HAP-1 (cell line): ENCODE data around the gene DNAJC16.
A peak's percentile ranks its signal among the peaks of the same experiment; 100 is the strongest.
"Not testable (repeated sequence)": the region's sequence is repeated elsewhere in the genome, so short reads cannot be mapped to it uniquely, and the experiment has no call there.

ENCODE experiments used
- DNase-seq, 2 experiments: peaks; one replicate each; pipeline ENCODE4 v3.0.0-alpha.2; 2016 to 2020; ENCODE audit warnings: low spot score in 2 of 2
- H3K27me3 ChIP-seq: fragments of 250-450 bp; sonication (Bioruptor Pico); 2 replicates; pipeline ENCODE4 v1.5.1; 2020; ENCODE audit warnings: low read depth, mild to moderate bottlenecking, moderate library complexity
- H3K36me3 ChIP-seq: fragments of 250-450 bp; sonication (Bioruptor Pico); replicated peaks from 2 replicates; pipeline ENCODE4 v1.5.1; 2020; ENCODE audit warnings: mild to moderate bottlenecking
- H3K4me1 ChIP-seq: fragments of 250-450 bp; sonication (Bioruptor Pico); 2 replicates; pipeline ENCODE4 v1.5.1; 2020; ENCODE audit warnings: mild to moderate bottlenecking
- H3K4me3 ChIP-seq: fragments of 250-450 bp; sonication (Bioruptor Pico); 2 replicates; pipeline ENCODE4 v1.5.1; 2020; ENCODE audit warnings: mild to moderate bottlenecking, moderate library complexity
- H3K9me3 ChIP-seq: fragments of 250-450 bp; sonication (Bioruptor Pico); 2 replicates; pipeline ENCODE4 v1.5.1; 2020; ENCODE audit warnings: mild to moderate bottlenecking, moderate library complexity
- in situ Hi-C: fragments of 300-500 bp; cut with MboI; formaldehyde crosslinking; loops from 3 replicates; pipeline ENCODE4 v1.14.3; 2020; ENCODE audit warnings: low sequenced_read_pairs, inconsistent platforms, mixed read lengths

Gene DNAJC16

GRCh38 chr1:15526490-15527339, at the start of gene DNAJC16:
DNAJC16 (plus strand) TSS chr1:15526848; CDS start chr1:15529106, 2,258 bp downstream.
- in situ Hi-C loops: no loop called here
- no peaks in the 10 kb centered on the region for H3K9me3 ChIP-seq
- peaks cover 15% of the 10 kb centered on the region for H3K4me1 ChIP-seq

GRCh38 chr1:15476927-15477326, 49.7 kb upstream of the DNAJC16 start:
- H3K27me3 ChIP-seq: no peaks in the 10 kb centered on the region

More at GRCh38 chr1:15526490-15527339, at the start of gene DNAJC16:
- H3K4me3 ChIP-seq: peak within 1 kb of the TSS; percentile 91
- no peaks in the 10 kb centered on the region for H3K27me3 ChIP-seq
- peaks cover 1% of the 10 kb centered on the region; the same call in 1 of the 2 replicates for H3K36me3 ChIP-seq
- peak; percentile 99 for DNase-seq

GRCh38 chr1:15477646-15478212, 48.9 kb upstream of the DNAJC16 start:
- in situ Hi-C loops: no loop called here
- DNase-seq: no peak
- no peaks in the 10 kb centered on the region for H3K9me3 ChIP-seq
- H3K27me3 ChIP-seq: no peaks in the 10 kb centered on the region
- H3K4me3 ChIP-seq: no peak overlapping the region
- no peaks in the 10 kb centered on the region; the same call in none of the 2 replicates for H3K4me1 ChIP-seq
- no peaks in the 10 kb centered on the region for H3K36me3 ChIP-seq

More at GRCh38 chr1:15476927-15477326, 49.7 kb upstream of the DNAJC16 start:
- in situ Hi-C loops: no loop called here
- Histone ChIP-seq H3K4me3 (no peak overlapping the region), H3K9me3 (no peaks in the 10 kb centered on the region), H3K36me3 (no peaks in the 10 kb centered on the region), H3K4me1 (no peaks in the 10 kb centered on the region; the same call in none of the 2 replicates)
- no peak for DNase-seq

- Histone ChIP-seq H3K36me3 (no peaks in the 10 kb centered on the region), H3K27me3 (no peaks in the 10 kb centered on the region), H3K4me3 (no peak overlapping the region), H3K9me3 (no peaks in the 10 kb centered on the region), H3K4me1 (no peaks in the 10 kb centered on the region; the same call in none of the 2 replicates)
- in situ Hi-C loops: no loop called here
- no peak for DNase-seq
These were observed 46.8 kb upstream of the DNAJC16 start for GRCh38 chr1:15479654-15480347.

GRCh38 chr1:15482455-15482854, 44.2 kb upstream of the DNAJC16 start:
- DNase-seq, H3K27me3 ChIP-seq, H3K4me3 ChIP-seq, H3K36me3 ChIP-seq, H3K9me3 ChIP-seq, in situ Hi-C loops, H3K4me1 ChIP-seq: not testable (repeated sequence)

- in situ Hi-C loops, DNase-seq, H3K4me1 ChIP-seq, H3K4me3 ChIP-seq, H3K9me3 ChIP-seq, H3K36me3 ChIP-seq, H3K27me3 ChIP-seq: not testable (repeated sequence)
These were observed 43.6 kb upstream of the DNAJC16 start for GRCh38 chr1:15482983-15483543.

GRCh38 chr1:15483971-15484370, 42.7 kb upstream of the DNAJC16 start:
- no peak for DNase-seq
- no peak overlapping the region for H3K4me3 ChIP-seq

GRCh38 chr1:15484443-15484842, 42.2 kb upstream of the DNAJC16 start:
- H3K4me1 ChIP-seq, H3K4me3 ChIP-seq, H3K36me3 ChIP-seq, H3K9me3 ChIP-seq, in situ Hi-C loops, DNase-seq, H3K27me3 ChIP-seq: not testable (repeated sequence)

More at GRCh38 chr1:15483971-15484370, 42.7 kb upstream of the DNAJC16 start:
- Histone ChIP-seq H3K9me3 (no peaks in the 10 kb centered on the region), H3K27me3 (no peaks in the 10 kb centered on the region), H3K4me1 (no peaks in the 10 kb centered on the region), H3K36me3 (no peaks in the 10 kb centered on the region)
- in situ Hi-C loops: no loop called here

GRCh38 chr1:15485636-15486035, 41.0 kb upstream of the DNAJC16 start:
- H3K9me3 ChIP-seq: no peaks in the 10 kb centered on the region
- no peak for DNase-seq
- no peak overlapping the region for H3K4me3 ChIP-seq
- no peaks in the 10 kb centered on the region for H3K36me3 ChIP-seq
- in situ Hi-C loops: no loop called here
- H3K27me3 ChIP-seq: no peaks in the 10 kb centered on the region
- H3K4me1 ChIP-seq: no peaks in the 10 kb centered on the region

- H3K4me1 ChIP-seq, H3K4me3 ChIP-seq, H3K36me3 ChIP-seq, H3K9me3 ChIP-seq, in situ Hi-C loops, H3K27me3 ChIP-seq, DNase-seq: not testable (repeated sequence)
These were observed 39.6 kb upstream of the DNAJC16 start for GRCh38 chr1:15486844-15487610.

GRCh38 chr1:15488371-15488770, 38.3 kb upstream of the DNAJC16 start:
- no peak for DNase-seq
- Histone ChIP-seq H3K36me3 (no peaks in the 10 kb centered on the region), H3K27me3 (no peaks in the 10 kb centered on the region), H3K9me3 (no peaks in the 10 kb centered on the region), H3K4me1 (no peaks in the 10 kb centered on the region), H3K4me3 (no peak overlapping the region)
- in situ Hi-C loops: no loop called here

- DNase-seq: no peak
- Histone ChIP-seq H3K27me3 (no peaks in the 10 kb centered on the region), H3K36me3 (no peaks in the 10 kb centered on the region), H3K4me3 (no peak overlapping the region), H3K9me3 (no peaks in the 10 kb centered on the region), H3K4me1 (no peaks in the 10 kb centered on the region)
- in situ Hi-C loops: no loop called here
These were observed 37.5 kb upstream of the DNAJC16 start for GRCh38 chr1:15489052-15489736.

- H3K27me3 ChIP-seq, H3K4me1 ChIP-seq, in situ Hi-C loops, H3K4me3 ChIP-seq, H3K9me3 ChIP-seq, DNase-seq, H3K36me3 ChIP-seq: not testable (repeated sequence)
These were observed 35.6 kb upstream of the DNAJC16 start for GRCh38 chr1:15491010-15491409.
